Measurements from ENCODE around the gene RAD51B.
"Not testable (repeated sequence)": the region's sequence is repeated elsewhere in the genome, so short reads cannot be mapped to it uniquely, and the experiment has no call there.

Gene RAD51B

DNA sequence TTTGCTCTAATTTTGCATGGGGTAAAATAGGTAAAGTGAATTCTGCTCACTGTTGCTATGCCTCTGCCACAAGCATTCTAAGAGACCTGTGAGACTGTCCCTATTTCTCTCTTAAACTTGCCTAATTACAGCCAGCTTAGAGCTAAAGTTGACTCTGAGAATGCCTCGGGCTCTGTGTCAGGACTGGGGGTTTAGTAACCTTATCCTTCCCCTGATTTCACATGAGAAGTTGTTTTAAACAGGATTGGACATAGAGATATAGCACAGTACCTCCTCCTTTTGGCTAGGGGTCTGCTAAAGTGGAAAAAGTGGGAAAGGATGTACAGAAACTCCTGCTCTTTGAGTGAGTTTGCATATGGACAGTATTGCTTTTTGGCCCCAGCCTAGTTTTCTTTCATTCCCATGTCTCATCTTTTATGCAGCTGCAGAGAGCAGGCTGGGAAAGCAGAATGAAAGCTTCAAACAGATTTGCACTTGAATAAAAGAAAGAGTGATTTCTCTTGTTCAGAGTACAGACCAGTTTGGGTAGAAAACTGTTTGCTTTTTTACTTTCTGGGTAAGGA, 122.0 kb downstream of the RAD51B start:
- in situ Hi-C loops (cut with MboI; ENCODE audit: low sequenced_read_pairs) = loop anchor here (25.0 kb wide), 1 partner anchor 871 kb away; no protein-coding TSS in a partner anchor

DNA sequence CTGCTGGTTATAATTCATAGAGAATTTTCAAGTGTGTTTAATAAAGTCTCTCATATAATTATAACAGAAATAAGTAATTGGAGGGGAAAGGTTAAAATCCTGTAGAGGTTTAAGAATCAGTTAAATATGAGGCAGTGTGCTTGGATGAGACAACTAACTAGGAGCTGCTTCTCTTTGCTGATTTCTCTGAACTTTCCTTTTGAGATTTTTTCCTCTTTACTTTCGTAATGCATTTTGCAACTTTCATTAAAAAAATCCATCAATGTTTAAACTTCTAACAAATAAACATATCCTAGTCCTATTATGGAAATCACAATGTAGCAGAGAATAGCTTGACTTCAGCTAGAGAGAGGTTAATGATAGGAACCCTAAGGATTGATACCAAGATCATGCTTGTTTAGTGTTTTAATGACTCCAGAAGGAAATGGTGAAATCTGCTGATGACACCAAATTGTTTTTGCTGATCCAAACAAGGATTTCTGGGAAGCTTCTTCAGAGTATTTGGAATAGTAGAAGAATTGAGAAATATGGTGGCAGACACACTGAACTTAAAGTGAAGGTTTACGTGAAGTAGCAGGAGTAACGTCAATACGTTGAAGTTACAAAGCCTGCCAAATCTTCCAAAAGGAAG, 122.6 kb downstream of the RAD51B start:
- in situ Hi-C loops (cut with MboI; ENCODE audit: low sequenced_read_pairs) = loop anchor here (25.0 kb wide), 1 partner anchor 870 kb away; no protein-coding TSS in a partner anchor

DNA sequence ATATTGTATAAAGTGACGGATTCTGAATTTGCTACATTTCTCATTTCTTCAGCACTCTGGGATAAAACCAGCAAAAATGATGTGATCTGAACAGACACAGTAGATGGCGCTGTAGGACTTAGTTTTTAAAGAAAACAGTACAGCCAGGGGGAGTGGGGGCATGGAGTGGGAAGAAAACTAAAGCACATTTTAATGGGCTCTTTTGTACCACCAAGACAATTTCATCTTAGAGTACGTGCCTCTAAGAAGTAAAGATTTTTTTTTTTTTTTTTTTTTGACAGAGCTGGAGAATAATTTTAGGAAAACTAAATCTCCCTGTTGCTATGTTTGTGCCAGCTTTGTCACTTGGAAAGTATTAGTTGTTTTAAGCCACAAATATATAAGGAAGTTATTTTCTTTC, 124.4 kb downstream of the RAD51B start:
- in situ Hi-C loops (cut with MboI; ENCODE audit: low sequenced_read_pairs) = loop anchor here (25.0 kb wide), 1 partner anchor 868 kb away; no protein-coding TSS in a partner anchor

DNA sequence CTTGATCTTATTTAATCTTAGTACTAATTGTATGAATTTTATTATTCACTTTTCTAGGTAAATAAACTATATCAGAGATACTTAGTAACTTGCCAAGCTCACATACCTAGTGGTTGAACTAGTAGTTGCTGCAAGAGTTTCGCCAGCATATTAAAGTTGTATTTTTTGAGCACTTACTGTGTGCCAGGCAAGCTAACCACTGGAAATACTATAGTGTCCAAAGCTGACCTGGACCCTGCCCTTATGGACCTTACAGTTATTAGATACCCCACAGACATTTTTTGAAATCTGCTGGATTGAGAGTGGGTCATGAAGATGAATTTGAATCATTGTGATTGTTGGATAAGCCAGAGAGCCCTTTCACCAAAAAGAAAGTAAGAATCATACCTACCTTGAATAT, 125.0 kb downstream of the RAD51B start:
- in situ Hi-C loops (cut with MboI; ENCODE audit: low sequenced_read_pairs) = loop anchor here (25.0 kb wide), 1 partner anchor 868 kb away; no protein-coding TSS in a partner anchor

DNA sequence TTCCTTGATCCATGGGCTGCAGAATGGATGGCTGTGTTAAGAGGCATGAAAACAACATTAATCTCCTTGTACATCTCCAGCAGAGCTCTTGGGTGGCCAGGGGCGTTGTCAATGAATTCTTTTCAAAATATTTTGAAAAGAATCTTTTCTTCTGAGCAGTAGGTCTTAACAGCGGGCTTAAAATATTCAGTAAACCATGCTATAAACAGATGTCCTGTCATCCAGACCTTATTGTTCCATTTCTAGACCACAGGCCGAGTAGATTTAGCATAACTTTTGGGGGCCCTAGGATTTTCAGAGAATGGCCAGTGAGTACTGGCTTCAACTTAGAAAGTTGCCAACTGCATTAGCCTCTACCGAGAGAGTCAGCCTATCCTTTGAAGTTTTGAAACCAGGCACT, 130.2 kb downstream of the RAD51B start:
- in situ Hi-C loops (cut with MboI; ENCODE audit: low sequenced_read_pairs) = loop anchor here (25.0 kb wide), 1 partner anchor 863 kb away; no protein-coding TSS in a partner anchor

DNA sequence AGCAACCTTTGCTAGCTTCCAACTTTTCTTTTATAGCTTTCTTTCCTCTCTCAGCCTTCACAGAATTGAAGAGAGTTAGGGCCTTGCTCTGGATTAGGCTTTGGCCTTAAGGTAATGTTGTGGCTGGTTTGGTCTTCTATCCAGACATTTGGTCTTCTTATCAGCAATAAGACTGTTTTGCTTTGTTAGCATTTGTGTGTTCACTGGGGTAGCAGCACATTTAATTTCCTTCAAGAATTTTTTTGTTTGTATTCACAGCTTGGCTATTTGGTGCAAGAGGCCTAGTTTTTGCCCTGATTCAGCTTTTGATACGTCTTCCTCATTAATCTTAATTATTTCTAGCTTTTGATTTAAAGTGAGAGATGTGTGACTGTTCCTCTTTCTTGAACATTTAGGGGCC, 130.8 kb downstream of the RAD51B start:
- in situ Hi-C loops (cut with MboI; ENCODE audit: low sequenced_read_pairs) = no loop called here

DNA sequence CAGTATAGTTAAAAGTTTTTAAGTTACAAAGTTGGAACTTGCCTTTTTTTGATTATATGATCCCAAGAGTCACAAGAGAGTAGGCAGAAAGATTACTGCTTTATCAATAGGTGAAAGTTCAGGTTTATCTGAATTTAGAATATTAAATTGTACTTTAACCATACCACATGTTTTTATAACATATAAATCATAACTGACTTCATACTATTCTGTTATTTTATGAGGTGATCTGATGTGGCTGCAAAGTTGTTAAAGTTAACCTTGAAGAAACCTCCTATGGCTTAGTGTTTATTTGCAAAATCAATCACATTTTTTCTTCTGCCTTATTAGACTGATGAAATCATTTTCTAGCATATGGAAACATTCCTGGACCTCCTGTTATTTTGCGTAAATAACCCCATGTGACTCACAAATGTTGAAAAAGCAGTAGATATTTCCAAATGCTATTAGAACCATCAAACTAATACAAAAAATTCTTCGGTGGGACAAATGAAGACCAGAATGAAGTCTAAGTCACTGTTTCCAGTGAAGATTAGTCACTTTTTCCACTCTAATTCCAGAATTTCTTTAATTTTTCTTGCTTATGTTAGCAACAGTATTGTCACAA, 132.1 kb downstream of the RAD51B start:
- in situ Hi-C loops (cut with MboI; ENCODE audit: low sequenced_read_pairs) = no loop called here

DNA sequence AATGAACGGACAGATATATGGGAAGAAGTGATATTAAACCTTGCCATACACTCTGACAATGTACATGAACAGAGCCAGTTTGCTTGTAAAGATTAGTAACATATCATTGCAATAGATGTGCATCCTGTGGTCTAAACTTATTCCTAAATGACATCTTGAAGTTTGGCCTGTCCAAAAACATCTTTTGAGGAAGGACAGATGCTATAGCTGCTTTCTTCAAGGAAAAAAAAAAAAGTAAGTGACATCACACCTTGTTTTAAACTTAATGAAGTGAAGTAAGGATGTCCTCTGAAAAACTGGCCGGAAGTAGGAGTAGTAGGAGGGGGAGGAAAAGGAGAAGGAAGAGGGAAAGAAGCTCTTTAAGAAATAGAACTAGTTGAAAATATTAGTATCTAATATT, 132.8 kb downstream of the RAD51B start:
- in situ Hi-C loops (cut with MboI; ENCODE audit: low sequenced_read_pairs) = no loop called here

DNA sequence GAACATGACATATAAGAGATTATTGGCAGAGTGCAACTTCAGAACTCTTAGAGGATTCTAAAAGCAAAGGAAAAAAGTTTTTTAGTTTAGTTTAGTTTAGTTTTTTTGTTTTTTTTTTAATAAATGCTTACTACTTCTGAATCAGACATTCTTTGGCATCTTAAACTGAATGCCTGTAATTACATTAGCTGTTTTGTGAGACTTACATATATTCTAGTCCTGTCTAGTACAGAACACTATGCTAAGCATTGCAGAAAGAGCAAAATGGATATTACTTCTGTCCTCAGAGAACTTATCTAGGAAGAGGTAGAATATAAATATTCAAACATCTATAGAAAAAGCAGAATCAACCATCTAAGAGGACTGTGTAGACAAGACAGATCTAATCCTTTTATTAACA, 133.2 kb downstream of the RAD51B start:
- in situ Hi-C loops (cut with MboI; ENCODE audit: low sequenced_read_pairs) = no loop called here

DNA sequence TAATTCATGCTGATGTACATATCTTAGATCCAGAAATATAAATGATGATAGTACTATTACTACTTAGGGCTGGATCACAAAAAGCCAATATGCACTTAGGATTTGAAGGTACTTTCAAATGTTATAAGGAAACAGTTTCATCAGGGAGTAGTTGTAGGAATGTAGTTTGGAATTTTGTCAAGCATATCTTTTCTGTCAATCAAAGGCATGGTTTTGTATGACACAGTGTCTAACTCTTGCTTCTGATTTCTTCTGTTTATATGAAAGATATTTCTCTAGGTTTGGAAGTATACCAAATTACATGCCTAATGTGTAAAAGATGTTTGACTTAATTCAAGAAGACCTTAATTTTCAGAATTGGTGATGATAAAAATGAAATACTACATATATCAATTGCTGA, 135.7 kb downstream of the RAD51B start:
- in situ Hi-C loops (cut with MboI; ENCODE audit: low sequenced_read_pairs) = no loop called here

DNA sequence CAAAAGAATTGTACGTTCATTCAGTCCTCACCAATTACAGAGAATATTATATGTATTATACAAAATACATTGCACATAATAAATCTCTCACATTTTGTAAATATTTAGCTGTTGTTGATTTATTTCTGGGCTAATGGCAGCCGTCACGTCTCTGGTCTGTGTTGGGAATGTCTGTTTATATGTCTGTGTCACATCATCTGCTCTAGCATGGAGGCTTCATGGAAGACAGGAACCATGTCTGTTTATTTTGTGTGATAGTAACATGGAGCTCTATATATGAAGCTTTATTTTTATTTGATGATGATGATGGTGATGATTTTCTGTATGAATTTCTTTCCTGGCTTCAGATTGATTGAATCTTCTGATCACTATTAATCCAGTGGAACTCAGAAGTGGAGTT, 138.4 kb downstream of the RAD51B start:
- in situ Hi-C loops (cut with MboI; ENCODE audit: low sequenced_read_pairs) = no loop called here

DNA sequence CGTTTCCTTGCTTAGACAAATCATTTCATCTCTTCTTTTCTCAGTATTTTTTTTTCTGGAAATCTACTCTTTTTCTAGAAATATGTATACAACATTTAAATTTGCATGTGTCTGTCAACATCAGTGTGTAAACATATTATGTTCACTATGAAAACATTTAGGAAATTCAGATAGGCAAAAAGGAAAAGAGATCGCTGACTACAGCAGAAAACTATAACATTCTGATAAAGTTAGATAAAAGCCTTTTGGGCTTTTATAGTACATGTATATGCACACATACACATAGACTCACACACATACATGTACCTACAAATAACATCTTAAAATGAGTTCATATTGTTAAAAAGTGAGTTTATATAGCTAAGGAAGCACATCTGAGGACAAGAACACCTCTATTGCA, 142.1 kb downstream of the RAD51B start:
- in situ Hi-C loops (cut with MboI; ENCODE audit: low sequenced_read_pairs) = no loop called here

DNA sequence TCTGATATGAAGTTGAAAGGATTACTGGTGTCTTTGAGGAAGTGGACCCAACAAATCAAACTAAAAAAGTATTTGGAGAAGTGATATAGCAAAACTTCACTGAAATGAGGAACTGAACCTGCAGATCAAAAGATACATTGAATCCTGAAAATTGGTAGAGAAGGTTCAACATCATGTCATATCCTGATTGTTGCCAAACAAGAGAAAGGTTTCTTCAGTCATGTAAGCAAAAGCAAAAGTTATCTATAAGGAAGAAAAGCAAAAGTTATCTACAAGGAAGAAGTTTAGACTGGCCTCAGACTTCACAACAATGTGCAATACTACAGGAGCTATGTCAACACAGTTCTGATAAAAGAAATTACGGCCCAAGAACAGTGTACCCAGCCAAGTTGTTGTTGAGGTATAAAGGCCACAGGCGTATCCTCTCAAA, 142.7 kb downstream of the RAD51B start:
- in situ Hi-C loops (cut with MboI; ENCODE audit: low sequenced_read_pairs) = no loop called here

DNA sequence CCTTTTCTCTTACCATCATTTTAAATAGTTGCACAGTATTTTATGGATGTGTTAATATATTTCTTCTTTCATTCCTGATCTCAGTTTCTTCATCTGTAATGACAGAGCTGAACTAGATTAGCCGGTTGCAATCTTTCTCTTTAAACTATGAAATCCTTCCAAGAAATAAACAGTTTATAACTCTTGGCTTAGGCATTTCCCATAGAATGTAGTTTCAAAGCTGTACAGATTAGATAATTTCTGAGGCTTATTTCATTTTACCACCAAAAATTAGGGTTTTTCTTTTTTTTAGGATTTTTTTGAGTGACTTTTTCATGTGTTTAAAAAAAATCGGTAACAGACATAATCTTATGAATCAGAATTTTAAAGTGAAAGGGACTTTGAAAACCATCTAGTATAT, 144.0 kb downstream of the RAD51B start:
- in situ Hi-C loops (cut with MboI; ENCODE audit: low sequenced_read_pairs) = no loop called here

DNA sequence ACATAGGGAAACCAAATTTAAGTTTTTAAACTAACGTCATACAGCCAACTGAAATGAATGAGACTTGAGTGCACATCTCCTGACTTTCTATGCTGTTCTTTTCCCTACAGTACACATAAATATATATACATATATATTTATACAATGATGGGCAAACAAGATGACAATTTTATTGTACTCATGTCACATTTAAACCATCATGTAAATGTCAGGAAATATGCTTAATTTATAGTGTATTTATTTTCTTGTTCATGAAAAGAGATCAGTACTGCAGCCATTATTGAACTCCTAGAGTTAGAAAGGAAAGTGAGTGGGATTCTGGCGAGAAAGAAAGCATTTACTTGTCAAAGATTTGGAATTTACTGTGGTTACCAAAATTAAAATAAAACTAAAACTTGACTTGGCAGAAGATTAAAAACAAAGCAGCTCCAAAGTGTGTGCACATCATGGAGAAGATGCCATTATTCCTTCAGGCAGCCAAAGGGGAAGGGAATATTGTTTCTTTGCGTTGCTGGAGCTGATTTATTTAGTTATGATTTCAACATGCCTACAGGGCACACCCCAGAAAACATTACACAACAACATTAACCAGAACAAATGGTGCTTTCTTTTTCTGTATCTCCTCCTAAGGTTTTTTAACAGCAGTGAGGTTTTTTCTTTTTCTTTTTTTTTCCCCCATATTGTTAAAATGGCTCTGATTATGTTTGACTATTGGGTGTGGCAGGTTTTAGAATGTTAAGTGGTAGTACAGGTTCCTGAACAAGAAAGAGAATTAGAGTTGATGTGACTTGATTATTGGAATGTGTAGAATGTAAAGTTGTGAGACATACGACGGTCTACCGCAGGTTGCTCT, 144.6 kb downstream of the RAD51B start:
- in situ Hi-C loops (cut with MboI; ENCODE audit: low sequenced_read_pairs) = no loop called here

DNA sequence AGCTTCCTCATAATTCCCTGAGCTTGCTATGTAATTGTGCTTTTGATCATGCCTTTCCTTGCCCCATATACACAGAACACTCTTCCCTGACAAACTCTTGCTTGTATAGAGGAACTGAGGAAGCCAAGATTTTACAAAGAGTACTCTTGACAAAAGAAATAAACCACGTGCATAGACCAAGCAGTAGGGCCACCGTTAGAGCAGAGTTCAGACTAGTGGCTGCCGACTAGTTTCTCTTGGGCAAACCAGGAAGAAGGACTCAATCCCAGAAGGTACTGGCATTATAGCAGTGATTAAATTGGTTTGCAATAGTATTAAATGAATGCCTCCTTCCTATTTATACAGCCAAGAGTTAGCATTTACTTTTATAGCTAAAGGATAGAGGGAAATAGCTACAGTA, 146.1 kb downstream of the RAD51B start:
- in situ Hi-C loops (cut with MboI; ENCODE audit: low sequenced_read_pairs) = no loop called here

DNA sequence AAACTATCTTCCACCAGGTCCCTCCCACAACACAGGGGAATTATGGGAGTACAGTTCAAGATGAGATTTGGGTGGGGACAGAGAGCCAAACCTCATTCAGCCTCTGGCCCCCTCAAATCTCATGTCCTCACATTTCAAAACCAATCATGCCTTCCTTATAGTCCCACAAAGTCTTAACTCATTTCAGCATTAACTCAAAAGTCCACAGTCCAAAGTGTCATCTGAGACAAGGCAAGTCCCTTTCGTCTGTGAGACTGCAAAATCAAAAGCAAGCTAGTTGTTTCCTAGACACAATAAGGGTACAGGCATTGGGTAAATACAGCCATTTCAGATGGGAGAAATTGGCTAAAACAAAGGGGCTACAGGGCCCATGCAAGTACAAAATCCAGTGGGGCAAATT, 147.6 kb downstream of the RAD51B start:
- in situ Hi-C loops (cut with MboI; ENCODE audit: low sequenced_read_pairs) = no loop called here

DNA sequence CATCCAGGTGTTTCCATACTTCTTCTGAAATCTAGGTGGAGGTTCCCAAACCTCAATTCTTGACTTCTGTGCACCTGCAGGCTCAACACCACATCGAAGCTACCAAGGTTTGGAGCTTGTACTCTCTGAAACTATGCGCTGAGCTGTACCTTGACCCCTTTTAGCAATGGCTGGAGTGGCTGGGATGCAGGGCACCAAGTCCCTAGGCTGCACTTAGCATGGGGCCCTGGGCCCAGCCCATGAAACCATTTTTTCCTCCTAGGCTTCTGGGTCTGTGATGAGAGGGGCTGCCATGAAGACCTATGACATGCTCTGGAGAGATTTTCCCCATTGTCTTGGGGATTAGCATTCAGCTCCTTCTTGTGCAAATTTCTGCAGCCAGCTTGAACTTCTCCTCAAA, 148.4 kb downstream of the RAD51B start:
- in situ Hi-C loops (cut with MboI; ENCODE audit: low sequenced_read_pairs) = not testable (repeated sequence)

DNA sequence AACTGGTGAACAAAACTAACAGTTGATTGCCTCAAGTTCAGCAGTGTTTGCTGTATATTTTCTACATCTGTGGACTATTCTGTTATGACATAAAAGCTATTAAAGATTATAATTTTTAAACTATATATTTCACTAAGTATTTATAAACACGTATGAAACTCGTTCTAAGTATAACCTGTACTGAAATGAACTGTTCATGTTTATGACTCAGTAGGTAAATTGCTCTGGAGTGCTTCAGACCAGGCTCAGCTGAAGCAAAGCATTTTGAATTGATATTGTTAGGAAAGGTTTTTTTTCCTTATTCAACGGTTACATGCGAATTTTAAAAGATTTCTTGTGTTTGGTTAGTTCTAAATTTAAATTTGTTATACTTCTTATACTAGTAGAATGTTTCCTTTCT, 151.3 kb downstream of the RAD51B start:
- in situ Hi-C loops (cut with MboI; ENCODE audit: low sequenced_read_pairs) = no loop called here

DNA sequence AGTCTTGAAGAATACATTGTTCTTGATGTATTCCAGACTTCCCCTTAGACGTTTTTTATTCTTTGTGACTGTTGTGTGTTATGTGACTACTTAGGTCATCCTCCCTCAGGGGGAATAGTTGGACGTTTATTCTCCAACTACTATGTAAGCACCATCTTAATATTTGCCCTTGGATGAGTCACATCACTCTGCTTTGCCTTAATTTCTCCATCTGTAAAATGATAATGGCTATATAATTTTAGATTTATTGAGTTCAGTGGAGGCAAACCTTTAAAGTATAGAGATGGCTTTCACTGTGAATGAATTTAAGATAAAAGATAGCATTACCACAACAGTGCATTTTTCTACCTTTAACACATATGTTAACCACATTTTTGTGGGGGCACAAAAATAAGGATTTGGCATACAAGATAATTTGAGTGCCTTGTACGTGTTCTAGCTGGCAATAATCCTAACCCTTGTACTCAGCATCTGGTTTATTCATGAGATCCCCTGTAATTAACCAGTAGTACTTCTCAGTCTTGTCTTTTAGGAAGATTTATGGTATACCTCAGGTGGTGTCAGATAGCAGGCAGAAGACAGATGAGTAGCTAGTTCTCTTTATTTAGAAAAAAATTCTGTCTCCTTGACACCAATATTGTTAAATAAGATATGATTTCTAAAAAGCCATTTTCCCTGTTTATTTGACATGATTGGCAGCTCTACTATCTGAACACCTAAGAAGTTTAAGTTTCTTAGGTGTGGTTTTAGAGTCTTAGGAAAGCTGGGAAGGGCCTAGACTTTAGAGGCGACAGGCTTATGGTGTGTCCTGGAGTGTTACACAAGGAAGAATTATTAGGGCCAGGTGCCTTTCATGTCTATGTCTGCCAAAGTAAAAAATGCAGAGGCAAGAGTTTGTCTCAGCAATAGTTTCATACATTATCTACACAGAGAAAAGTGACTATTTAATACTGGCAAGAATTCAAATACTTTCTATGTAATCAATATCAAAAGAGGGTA, 152.3 kb downstream of the RAD51B start:
- in situ Hi-C loops (cut with MboI; ENCODE audit: low sequenced_read_pairs) = no loop called here
